Activated CD4-positive, CD25-positive, alpha-beta regulatory T cell treated with anti-CD3 and anti-CD28 coated beads, Interleukin-2, amount 50 U/mL, for 16 hours (primary cell): ENCODE measurements around the gene LIPK.

Source experiments
- DNase-seq: peaks from one replicate; pipeline ENCODE4 v3.0.0-alpha.2; 2020; ENCODE audit warnings: low read depth, low spot score

The LIPK gene

DNA sequence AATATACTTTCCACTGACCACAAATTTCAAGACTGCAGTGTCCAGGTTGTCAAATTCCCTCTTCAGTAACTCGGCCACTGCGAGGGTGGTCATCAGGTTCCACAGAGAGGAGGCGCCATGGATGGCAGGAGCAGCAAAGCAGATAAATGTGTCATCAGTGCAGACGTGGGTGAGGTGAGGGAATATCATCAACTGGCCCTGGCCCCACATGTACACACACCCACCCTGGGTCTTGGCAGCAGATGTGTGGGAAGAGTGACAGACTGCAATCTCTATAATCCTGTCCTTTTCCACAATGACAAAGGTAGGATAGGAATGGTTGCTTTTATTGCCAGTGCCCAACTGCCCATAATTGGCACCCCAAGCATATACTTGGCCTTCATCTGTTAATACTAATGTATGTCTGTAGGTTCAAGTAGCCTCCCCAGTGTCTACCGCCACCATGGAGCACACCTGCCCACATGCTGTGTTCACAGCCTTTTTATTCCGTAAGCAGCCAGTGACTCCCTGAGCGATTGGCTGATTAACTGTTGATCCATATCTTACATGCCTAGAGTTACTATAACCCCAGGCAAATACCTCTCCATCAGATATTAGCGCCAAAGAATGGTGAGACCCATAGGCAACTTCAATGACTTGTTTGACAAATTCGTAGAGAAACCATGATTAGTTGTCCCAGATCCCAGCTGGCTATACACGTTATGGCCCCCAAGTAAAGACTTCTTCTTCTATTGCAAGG is 80.2 kb downstream of the LIPK start:
- no peak for DNase-seq

- no peak for DNase-seq
Measured at GRCh38 chr10:88787463-88787862, 81.4 kb downstream of the LIPK start.

- no peak for DNase-seq
Measured at GRCh38 chr10:88788924-88789323, 82.9 kb downstream of the LIPK start.

DNA sequence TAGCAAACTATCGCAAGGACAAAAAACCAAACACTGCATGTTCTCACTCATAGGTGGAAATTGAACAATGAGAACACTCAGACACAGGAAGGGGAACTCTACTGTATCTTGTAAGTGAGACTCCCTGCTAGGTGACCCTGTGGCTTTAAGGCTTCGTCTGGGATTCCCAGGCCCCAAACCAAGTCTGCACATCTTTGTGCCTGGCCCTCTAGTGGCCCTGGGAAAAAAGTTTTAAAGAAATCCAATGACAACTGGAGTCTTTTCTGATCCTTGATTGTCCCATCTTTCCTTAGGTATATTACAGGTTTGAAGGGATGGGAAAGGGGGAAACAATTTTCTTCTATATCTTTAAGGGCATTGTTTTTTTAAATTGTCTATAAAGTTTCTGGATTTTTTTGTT is 85.9 kb downstream of the LIPK start:
- DNase-seq = no peak

- no peak for DNase-seq
Measured at GRCh38 chr10:88792661-88793060, 86.6 kb downstream of the LIPK start.

- no peak for DNase-seq
Measured at GRCh38 chr10:88793712-88794299, 87.8 kb downstream of the LIPK start.

GRCh38 chr10:88794731-88795130 is 88.7 kb downstream of the LIPK start:
- no peak for DNase-seq

DNA sequence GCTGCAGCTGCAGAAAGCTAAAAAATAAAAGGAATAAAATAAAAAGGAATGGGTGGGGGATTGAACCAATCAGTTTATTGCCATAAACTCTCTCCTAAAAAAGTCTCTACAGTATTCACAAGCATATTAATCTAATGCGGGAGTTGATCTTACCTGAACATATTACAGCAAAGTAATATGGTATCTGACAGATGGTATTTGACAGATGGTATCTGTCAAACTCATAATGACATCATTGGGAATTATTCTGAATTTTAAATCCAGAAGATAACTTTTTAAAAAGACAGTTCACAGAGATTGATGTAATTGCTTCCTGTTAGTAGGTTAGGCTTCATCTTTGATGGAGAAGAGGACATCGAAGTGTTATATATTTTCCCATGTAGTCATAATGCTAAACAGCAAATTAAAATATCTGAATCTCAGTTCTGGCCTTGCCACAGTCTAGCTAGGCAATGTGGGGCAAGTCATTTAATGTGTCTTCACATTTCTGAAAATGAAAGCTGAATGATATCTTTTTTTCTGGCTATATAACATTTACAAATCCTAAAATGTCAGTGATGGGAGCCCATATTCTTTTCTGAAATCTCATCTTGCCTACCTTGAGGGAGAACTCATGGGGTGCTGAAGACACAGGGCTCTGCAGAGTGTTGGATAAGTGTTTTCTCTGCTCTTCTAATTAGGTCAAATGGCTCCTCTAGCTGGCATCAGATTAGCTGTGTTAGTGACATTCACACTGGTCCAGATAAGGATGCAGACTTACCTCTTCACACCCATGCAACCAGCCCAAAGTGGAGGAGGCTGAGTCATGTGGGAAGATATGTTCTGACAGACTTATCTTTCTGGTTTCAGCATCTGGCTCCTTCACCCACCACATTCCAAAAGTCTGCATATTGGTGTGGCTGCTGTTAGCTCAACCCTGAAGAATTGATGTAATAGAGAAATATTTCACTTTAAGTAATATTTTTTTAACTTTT is 94.4 kb downstream of the LIPK start:
- no peak for DNase-seq
